KMS-11 (cell line): ENCODE measurements around the gene MROH7.

Source experiments
- H2AFZ ChIP-seq: fragments of 200-600 bp; sonication (generic); 2 replicates; pipeline ENCODE4 v1.6.1; 2016; ENCODE audit warnings: antibody characterized with exemption, mixed run types, low read depth
- H3K27ac ChIP-seq: fragments of 200-600 bp; sonication (generic); 2 replicates; pipeline ENCODE4 v1.6.1; 2016; ENCODE audit warnings: mild to moderate bottlenecking, mixed run types
- H3K27me3 ChIP-seq: fragments of 200-600 bp; sonication (generic); 2 replicates; pipeline ENCODE4 v1.6.1; 2017; ENCODE audit warnings: mild to moderate bottlenecking, low read depth, mixed run types, moderate library complexity; ENCODE audit not compliant: insufficient read depth
- H3K36me3 ChIP-seq: fragments of 200-600 bp; sonication (generic); 2 replicates; pipeline ENCODE4 v1.6.1; 2017; ENCODE audit warnings: mild to moderate bottlenecking, mixed run types; ENCODE audit not compliant: insufficient read depth
- H3K4me1 ChIP-seq: fragments of 200-600 bp; sonication (generic); 2 replicates; pipeline ENCODE4 v1.6.1; 2016; ENCODE audit warnings: mild to moderate bottlenecking, low read depth, mixed run types; ENCODE audit not compliant: poor library complexity, severe bottlenecking
- H3K4me2 ChIP-seq: fragments of 200-600 bp; sonication (generic); 2 replicates; pipeline ENCODE4 v1.7.0; 2016; ENCODE audit warnings: mild to moderate bottlenecking, mixed run types
- H3K4me3 ChIP-seq: fragments of 200-600 bp; sonication (generic); IDR thresholded peaks from 2 replicates; pipeline ENCODE4 v1.6.1; 2017; ENCODE audit warnings: low read depth, low read length, mixed read lengths; ENCODE audit not compliant: insufficient read depth
- H3K79me2 ChIP-seq: fragments of 200-600 bp; sonication (generic); 2 replicates; pipeline ENCODE4 v1.6.1; 2016; ENCODE audit warnings: low read depth, mixed run types; ENCODE audit not compliant: insufficient read depth
- H3K9ac ChIP-seq: fragments of 200-600 bp; sonication (generic); 2 replicates; pipeline ENCODE4 v1.6.1; 2016; ENCODE audit warnings: mild to moderate bottlenecking, mixed run types
- H4K20me1 ChIP-seq: fragments of 200-600 bp; sonication (generic); 2 replicates; pipeline ENCODE4 v1.6.1; 2016; ENCODE audit warnings: mild to moderate bottlenecking, mixed run types; ENCODE audit not compliant: insufficient read depth
- CTCF ChIP-seq: fragments of 200-600 bp; sonication (generic); conservative IDR thresholded peaks from 2 replicates; pipeline ENCODE4 v1.6.1; 2017; ENCODE audit warnings: low read depth, mild to moderate bottlenecking, antibody characterized with exemption, low read length, moderate library complexity, mixed read lengths

Gene MROH7

GRCh38 chr1:54710841-54711240 lies 69.3 kb downstream of the MROH7 start:
- Histone ChIP-seq H4K20me1 (no peaks in the 10 kb centered on the region), H3K27me3 (no peaks in the 10 kb centered on the region)
- no peak for TF ChIP-seq CTCF

GRCh38 chr1:54711536-54711935 lies 70.0 kb downstream of the MROH7 start:
- no peak overlapping the region for H3K9ac ChIP-seq
- H3K27ac ChIP-seq = no peak overlapping the region
- H4K20me1 ChIP-seq = no peaks in the 10 kb centered on the region
- H3K4me1 ChIP-seq = no peaks in the 10 kb centered on the region
- no peak for TF ChIP-seq CTCF
- no peaks in the 10 kb centered on the region for H3K27me3 ChIP-seq
- H3K36me3 ChIP-seq = no peaks in the 10 kb centered on the region
- H3K4me2 ChIP-seq = no peak overlapping the region
- 0 out of 2 replicates have a peak, but pooled peaks cover 5% of the 10 kb centered on the region for H3K79me2 ChIP-seq
- H2AFZ ChIP-seq = no peak overlapping the region
- no peak overlapping the region for H3K4me3 ChIP-seq

More at GRCh38 chr1:54710841-54711240, 69.3 kb downstream of the MROH7 start:
- H3K27ac ChIP-seq = no peak overlapping the region
- no peaks in the 10 kb centered on the region for H3K36me3 ChIP-seq
- H3K9ac ChIP-seq = no peak overlapping the region
- H3K4me1 ChIP-seq = no peaks in the 10 kb centered on the region
- H3K4me3 ChIP-seq = no peak overlapping the region
- no peaks in the 10 kb centered on the region for H3K79me2 ChIP-seq
- H2AFZ ChIP-seq = no peak overlapping the region
- no peak overlapping the region for H3K4me2 ChIP-seq

- no peak for TF ChIP-seq CTCF
- Histone ChIP-seq H3K4me1 (no peaks in the 10 kb centered on the region), H3K27me3 (no peaks in the 10 kb centered on the region), H3K79me2 (0 out of 2 replicates have a peak, but pooled peaks cover 6% of the 10 kb centered on the region), H4K20me1 (no peaks in the 10 kb centered on the region), H3K36me3 (no peaks in the 10 kb centered on the region), H2AFZ (peak overlapping the region; percentile 73), H3K27ac (no peak overlapping the region), H3K9ac (no peak overlapping the region), H3K4me3 (no peak overlapping the region), H3K4me2 (no peak overlapping the region)
Observed at GRCh38 chr1:54714881-54715492, 73.4 kb downstream of the MROH7 start.

- no peak within 1 kb of the TSS for H3K4me3 ChIP-seq
- H3K27ac ChIP-seq = no peak within 1 kb of the TSS
- H3K36me3 ChIP-seq = no peaks in the 10 kb centered on the region
- H3K4me1 ChIP-seq = no peaks in the 10 kb centered on the region
- no peaks in the 10 kb centered on the region for H3K27me3 ChIP-seq
- peak within 1 kb of the TSS; percentile 73 for H2AFZ ChIP-seq
- TF ChIP-seq CTCF = no peak
- H3K9ac ChIP-seq = peak within 1 kb of the TSS; percentile 32; the same call in 1 of the 2 replicates
- peak within 1 kb of the TSS; percentile 21; the same call in 1 of the 2 replicates for H3K4me2 ChIP-seq
- 0 out of 2 replicates have a peak, but pooled peaks cover 6% of the 10 kb centered on the region for H3K79me2 ChIP-seq
- no peaks in the 10 kb centered on the region for H4K20me1 ChIP-seq
Observed at GRCh38 chr1:54715493-54716298, 74.1 kb downstream of the MROH7 start, which contains the start of gene TTC4. Gene TTC4 (plus strand): TSS chr1:54715861. CDS start chr1:54715909, 48 bp downstream.
